ENCODE data around the gene GLT6D1.
"Not testable (repeated sequence)": the region's sequence is repeated elsewhere in the genome, so short reads cannot be mapped to it uniquely, and the experiment has no call there.

The GLT6D1 gene

GRCh38 chr9:135639196-135639595 is at the start of gene GLT6D1:
TSS of gene GLT6D1 (minus strand) at chr9:135639540. CDS start at chr9:135639187, 353 bp downstream.
- H3K4me3 ChIP-seq (ENCODE audit: low read depth, low read length), result no peak within 1 kb of the TSS

GRCh38 chr9:135689011-135689410 is 49.7 kb upstream of the GLT6D1 start:
- H3K4me3 ChIP-seq (ENCODE audit: low read depth, low read length), result no peak overlapping the region

- no peak overlapping the region for H3K4me3 ChIP-seq (ENCODE audit: low read depth, low read length)
Observed at GRCh38 chr9:135687216-135687615, 47.9 kb upstream of the GLT6D1 start.

- H3K4me3 ChIP-seq (ENCODE audit: low read depth, low read length), result no peak overlapping the region
Observed at GRCh38 chr9:135684691-135685090, 45.4 kb upstream of the GLT6D1 start.

GRCh38 chr9:135683401-135684034 is 44.2 kb upstream of the GLT6D1 start:
- H3K4me3 ChIP-seq (ENCODE audit: low read depth, low read length), result no peak overlapping the region

- H3K4me3 ChIP-seq (ENCODE audit: low read depth, low read length), result no peak overlapping the region
Observed at GRCh38 chr9:135681161-135681560, 41.8 kb upstream of the GLT6D1 start.

GRCh38 chr9:135680056-135680455 is 40.7 kb upstream of the GLT6D1 start:
- no peak overlapping the region for H3K4me3 ChIP-seq (ENCODE audit: low read depth, low read length)

- no peak overlapping the region for H3K4me3 ChIP-seq (ENCODE audit: low read depth, low read length)
Observed at GRCh38 chr9:135678236-135679017, 39.1 kb upstream of the GLT6D1 start.

GRCh38 chr9:135677641-135678168 is 38.4 kb upstream of the GLT6D1 start:
- no peak overlapping the region for H3K4me3 ChIP-seq (ENCODE audit: low read depth, low read length)

- H3K4me3 ChIP-seq (ENCODE audit: low read depth, low read length), result no peak overlapping the region
Observed at GRCh38 chr9:135676891-135677290, 37.6 kb upstream of the GLT6D1 start.

- no peak overlapping the region for H3K4me3 ChIP-seq (ENCODE audit: low read depth, low read length)
Observed at GRCh38 chr9:135674977-135675376, 35.6 kb upstream of the GLT6D1 start.

GRCh38 chr9:135673941-135674340 is 34.6 kb upstream of the GLT6D1 start:
- H3K4me3 ChIP-seq (ENCODE audit: low read depth, low read length), result no peak overlapping the region

- not testable (repeated sequence) for H3K4me3 ChIP-seq (ENCODE audit: low read depth, low read length)
Observed at GRCh38 chr9:135672786-135673185, 33.4 kb upstream of the GLT6D1 start.

- H3K4me3 ChIP-seq (ENCODE audit: low read depth, low read length), result no peak overlapping the region
Observed at GRCh38 chr9:135671591-135672041, 32.3 kb upstream of the GLT6D1 start.

GRCh38 chr9:135670721-135671590 is 31.6 kb upstream of the GLT6D1 start:
- no peak overlapping the region for H3K4me3 ChIP-seq (ENCODE audit: low read depth, low read length)

- no peak overlapping the region for H3K4me3 ChIP-seq (ENCODE audit: low read depth, low read length)
Observed at GRCh38 chr9:135669616-135670285, 30.4 kb upstream of the GLT6D1 start.

GRCh38 chr9:135669018-135669417 is 29.7 kb upstream of the GLT6D1 start:
- H3K4me3 ChIP-seq (ENCODE audit: low read depth, low read length), result not testable (repeated sequence)

GRCh38 chr9:135667463-135668001 is 28.2 kb upstream of the GLT6D1 start:
- H3K4me3 ChIP-seq (ENCODE audit: low read depth, low read length), result no peak overlapping the region

- no peak overlapping the region for H3K4me3 ChIP-seq (ENCODE audit: low read depth, low read length)
Observed at GRCh38 chr9:135666534-135667462, 27.5 kb upstream of the GLT6D1 start.

Measured in iPS-11a (cell line).